Lung (tissue), 12 donors: Measurements from ENCODE around the gene CEP83. TPM values are rescaled to one million over a fixed set of nuclear protein-coding genes. Genes with fewer than 3 reads are reported as not detected.

Source experiments
- ATAC-seq: fragments of 200-7000 bp; cut with Tn5 transposase; one replicate; pipeline ENCODE4 v1.9.1; 2020; ENCODE audit warnings: moderate number of reproducible peaks; ENCODE audit not compliant: insufficient read depth, low FRiP score
- DNase-seq, 3 donors: peaks; one replicate each; pipeline ENCODE4 v3.0.0-alpha.2; 2013 to 2017
- H3K27ac ChIP-seq, 2 donors: one replicate each; pipeline ENCODE4 v1.5.1; 2013; ENCODE audit warnings: mild to moderate bottlenecking in 2 of 2, moderate library complexity in 2 of 2, control low read depth in 1 of 2, inconsistent platforms in 1 of 2, low read depth in 1 of 2, low read length in 1 of 2
- H3K27me3 ChIP-seq, 3 donors: one replicate each; pipeline ENCODE4 v1.5.1; 2013; ENCODE audit warnings: low read length in 2 of 3; ENCODE audit not compliant: control insufficient read depth in 3 of 3, insufficient read depth in 3 of 3
- H3K36me3 ChIP-seq, 4 donors: one replicate each; pipeline ENCODE4 v1.5.1; 2013; ENCODE audit warnings: low read length in 4 of 4, mild to moderate bottlenecking in 1 of 4, moderate library complexity in 1 of 4; ENCODE audit not compliant: control insufficient read depth in 4 of 4, insufficient read depth in 4 of 4
- H3K4me1 ChIP-seq, 5 donors: one replicate each; pipeline ENCODE4 v1.5.1; 2013; ENCODE audit warnings: low read length in 5 of 5, mild to moderate bottlenecking in 2 of 5, moderate library complexity in 1 of 5; ENCODE audit not compliant: control insufficient read depth in 5 of 5, insufficient read depth in 5 of 5
- H3K4me3 ChIP-seq: one replicate; pipeline ENCODE4 v1.5.1; 2013; ENCODE audit warnings: mild to moderate bottlenecking, control low read depth, moderate library complexity
- H3K9ac ChIP-seq, 2 donors: one replicate each; pipeline ENCODE4 v1.5.1; 2013; ENCODE audit warnings: low read length in 2 of 2, control low read depth in 1 of 2; ENCODE audit not compliant: insufficient read depth in 1 of 2
- H3K9me3 ChIP-seq, 4 donors: one replicate each; pipeline ENCODE4 v1.5.1; 2013; ENCODE audit warnings: low read length in 3 of 4, mild to moderate bottlenecking in 1 of 4, moderate library complexity in 1 of 4; ENCODE audit not compliant: control insufficient read depth in 4 of 4, insufficient read depth in 3 of 4
- WGBS, 2 donors: extraction: QIAGEN DNeasy Blood & Tissue Kit; methylation state at CpG; one replicate each; pipeline ENCODE4 v1.1.7; 2013; 5-methylcytosine and 5-hydroxymethylcytosine counted together
- polyA plus RNA-seq, 2 donors: library from polyadenylated mRNA; stranded (reverse); fragments of 200-250 nt; gene quantifications; one replicate each; pipeline ENCODE4 v1.2.1, GENCODE V29; 2013
- total RNA-seq, 2 donors: library from RNA; depleted of rRNA in 1 of 2; stranded (reverse); fragments of >200 nt in 1 of 2; gene quantifications; one replicate each; pipeline ENCODE4 v1.2.1, GENCODE V29; 2014 to 2021
- TF ChIP-seq, protein P1 (sequence below): IDR thresholded peaks from 2 replicates; pipeline ENCODE4 v1.5.1; 2012; ENCODE audit warnings: mild to moderate bottlenecking; ENCODE audit errors: control extremely low read depth, extremely low read depth
- donor health status: control.
- donor health status: control.
- donor health status: Bipolar disorder and iron deficiency.
- donor health status: healthy.
- donor health status: DM: yes; HTN: yes; CAD: no.

The CEP83 gene
- total and polyA plus RNA-seq, 4 donors = 5.2 to 43.6 (median 20.1) TPM

GRCh38 chr12:94269316-94269999 is 190.2 kb downstream of the CEP83 start:
- no peak overlapping the region for H3K9ac ChIP-seq
- ATAC-seq = no peak
- no peak overlapping the region for H3K27ac ChIP-seq
- no peaks in the 10 kb centered on the region for H3K27me3 ChIP-seq
- H3K4me3 ChIP-seq = no peak overlapping the region
- TF ChIP-seq, protein P1, sequence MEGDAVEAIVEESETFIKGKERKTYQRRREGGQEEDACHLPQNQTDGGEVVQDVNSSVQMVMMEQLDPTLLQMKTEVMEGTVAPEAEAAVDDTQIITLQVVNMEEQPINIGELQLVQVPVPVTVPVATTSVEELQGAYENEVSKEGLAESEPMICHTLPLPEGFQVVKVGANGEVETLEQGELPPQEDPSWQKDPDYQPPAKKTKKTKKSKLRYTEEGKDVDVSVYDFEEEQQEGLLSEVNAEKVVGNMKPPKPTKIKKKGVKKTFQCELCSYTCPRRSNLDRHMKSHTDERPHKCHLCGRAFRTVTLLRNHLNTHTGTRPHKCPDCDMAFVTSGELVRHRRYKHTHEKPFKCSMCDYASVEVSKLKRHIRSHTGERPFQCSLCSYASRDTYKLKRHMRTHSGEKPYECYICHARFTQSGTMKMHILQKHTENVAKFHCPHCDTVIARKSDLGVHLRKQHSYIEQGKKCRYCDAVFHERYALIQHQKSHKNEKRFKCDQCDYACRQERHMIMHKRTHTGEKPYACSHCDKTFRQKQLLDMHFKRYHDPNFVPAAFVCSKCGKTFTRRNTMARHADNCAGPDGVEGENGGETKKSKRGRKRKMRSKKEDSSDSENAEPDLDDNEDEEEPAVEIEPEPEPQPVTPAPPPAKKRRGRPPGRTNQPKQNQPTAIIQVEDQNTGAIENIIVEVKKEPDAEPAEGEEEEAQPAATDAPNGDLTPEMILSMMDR = no peak
- H3K9me3 ChIP-seq = no peaks in the 10 kb centered on the region
- H3K36me3 ChIP-seq = peaks cover 0 to 3% (median 0%) of the 10 kb centered on the region in 4 donors
- WGBS, 2 donors = 84 to 91% methylated on average over 4 of the region's 4 CpGs
- peaks cover 0 to 42% (median 10%) of the 10 kb centered on the region in 5 donors for H3K4me1 ChIP-seq
- DNase-seq = no peak

DNA sequence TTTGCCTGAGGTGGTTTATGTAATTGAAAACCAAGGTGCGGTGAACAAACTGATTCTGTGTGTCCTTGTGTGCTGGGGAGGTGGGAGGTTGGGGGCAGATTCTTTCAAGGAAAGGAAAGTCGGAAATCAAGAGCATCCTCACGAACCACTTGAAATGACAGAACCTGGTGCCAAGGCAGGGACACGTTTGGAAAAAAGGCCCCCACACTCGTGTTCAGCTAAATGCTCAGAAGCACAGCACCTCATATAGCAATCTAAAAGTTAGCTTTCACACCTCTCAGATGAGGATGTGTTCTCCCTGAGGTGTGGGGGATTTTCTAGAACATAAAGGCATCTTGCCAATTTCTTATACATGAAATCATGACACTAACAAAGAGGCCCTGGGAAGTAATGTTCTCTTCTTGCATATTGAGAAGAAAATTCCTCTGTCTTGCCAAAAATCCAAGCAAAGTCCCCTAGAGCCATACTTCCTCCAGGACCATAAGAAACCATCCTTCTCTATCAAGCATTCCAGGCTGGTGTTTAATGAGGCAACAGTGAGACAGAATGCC is 191.7 kb downstream of the CEP83 start:
- no peak overlapping the region for H3K4me3 ChIP-seq
- WGBS, 2 donors = 86% methylated on average over 5 of the region's 5 CpGs
- H3K4me1 ChIP-seq = peaks cover 0 to 56% (median 25%) of the 10 kb centered on the region in 5 donors
- peak overlapping the region in 1 of 2 donors; percentile 60 for H3K27ac ChIP-seq
- peak in 2 of 3 donors; percentile 47 to 58 for DNase-seq
- no peak overlapping the region for H3K9ac ChIP-seq
- TF ChIP-seq, protein P1 = no peak
- no peaks in the 10 kb centered on the region for H3K27me3 ChIP-seq
- no peak for ATAC-seq
- no peaks in the 10 kb centered on the region for H3K9me3 ChIP-seq
- H3K36me3 ChIP-seq = peaks cover 0 to 3% (median 0%) of the 10 kb centered on the region in 4 donors

- TF ChIP-seq, protein P1 = no peak
- WGBS, 2 donors = 39 to 54% methylated on average over 3 of the region's 3 CpGs
- Histone ChIP-seq H3K9ac (no peak overlapping the region), H3K27me3 (no peaks in the 10 kb centered on the region), H3K9me3 (no peaks in the 10 kb centered on the region), H3K4me1 (peaks cover 0 to 61% (median 29%) of the 10 kb centered on the region in 5 donors), H3K4me3 (no peak overlapping the region), H3K36me3 (peaks cover 0 to 3% (median 0%) of the 10 kb centered on the region in 4 donors), H3K27ac (peak overlapping the region in 1 of 2 donors; percentile 60)
- ATAC-seq = no peak
- DNase-seq = peak in 2 of 3 donors; percentile 60 to 82
These were observed 192.2 kb downstream of the CEP83 start for GRCh38 chr12:94267537-94267872.
